ENCODE data around the gene EEF1G. TPM values are rescaled to one million over a fixed set of nuclear protein-coding genes. Genes with fewer than 3 reads are reported as not detected.
A peak's percentile ranks its signal among the peaks of the same experiment; 100 is the strongest.

EEF1G gene
- total and polyA plus RNA-seq, 2 of the 13 experiments (the other 11 are each of a cell fraction or from before 2014, with no cell fraction given), result 1,787 to 2,144 TPM

DNA sequence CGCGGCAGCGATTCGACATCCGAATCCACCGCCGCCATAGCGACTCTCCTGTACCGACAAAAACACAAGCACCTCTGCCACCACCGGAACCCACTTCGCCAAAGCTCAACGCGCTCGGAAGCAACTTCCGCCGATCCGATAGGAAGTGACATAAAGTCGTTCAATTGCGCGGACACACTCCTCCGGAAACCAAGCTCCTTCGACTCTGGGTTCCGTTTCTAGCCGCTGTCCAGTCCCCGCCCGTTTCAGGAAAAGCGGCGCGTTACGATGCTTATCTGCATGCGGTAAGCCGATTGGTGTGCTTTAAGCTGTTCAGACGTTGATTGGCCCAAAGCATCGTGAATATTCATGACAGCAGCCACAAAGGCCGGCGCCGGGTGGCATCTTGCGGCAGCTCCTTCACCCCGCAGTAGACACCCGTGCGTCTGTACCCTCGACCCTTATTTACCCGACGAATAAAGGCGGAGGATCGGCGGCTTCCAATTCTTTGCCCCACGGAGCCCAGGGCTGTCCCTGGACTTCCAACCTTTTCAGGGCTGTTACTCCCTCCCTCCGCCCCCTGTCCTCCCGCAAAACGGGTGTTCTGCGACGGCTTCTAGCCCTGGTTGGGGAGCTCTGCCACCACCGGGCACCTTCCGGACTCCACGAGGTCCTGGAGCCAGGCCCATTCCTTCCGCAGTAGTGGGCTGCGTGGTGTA is 17.9 kb upstream of the EEF1G start, which contains the start of gene TUT1 (continued):
- TF ChIP-seq, protein P1, sequence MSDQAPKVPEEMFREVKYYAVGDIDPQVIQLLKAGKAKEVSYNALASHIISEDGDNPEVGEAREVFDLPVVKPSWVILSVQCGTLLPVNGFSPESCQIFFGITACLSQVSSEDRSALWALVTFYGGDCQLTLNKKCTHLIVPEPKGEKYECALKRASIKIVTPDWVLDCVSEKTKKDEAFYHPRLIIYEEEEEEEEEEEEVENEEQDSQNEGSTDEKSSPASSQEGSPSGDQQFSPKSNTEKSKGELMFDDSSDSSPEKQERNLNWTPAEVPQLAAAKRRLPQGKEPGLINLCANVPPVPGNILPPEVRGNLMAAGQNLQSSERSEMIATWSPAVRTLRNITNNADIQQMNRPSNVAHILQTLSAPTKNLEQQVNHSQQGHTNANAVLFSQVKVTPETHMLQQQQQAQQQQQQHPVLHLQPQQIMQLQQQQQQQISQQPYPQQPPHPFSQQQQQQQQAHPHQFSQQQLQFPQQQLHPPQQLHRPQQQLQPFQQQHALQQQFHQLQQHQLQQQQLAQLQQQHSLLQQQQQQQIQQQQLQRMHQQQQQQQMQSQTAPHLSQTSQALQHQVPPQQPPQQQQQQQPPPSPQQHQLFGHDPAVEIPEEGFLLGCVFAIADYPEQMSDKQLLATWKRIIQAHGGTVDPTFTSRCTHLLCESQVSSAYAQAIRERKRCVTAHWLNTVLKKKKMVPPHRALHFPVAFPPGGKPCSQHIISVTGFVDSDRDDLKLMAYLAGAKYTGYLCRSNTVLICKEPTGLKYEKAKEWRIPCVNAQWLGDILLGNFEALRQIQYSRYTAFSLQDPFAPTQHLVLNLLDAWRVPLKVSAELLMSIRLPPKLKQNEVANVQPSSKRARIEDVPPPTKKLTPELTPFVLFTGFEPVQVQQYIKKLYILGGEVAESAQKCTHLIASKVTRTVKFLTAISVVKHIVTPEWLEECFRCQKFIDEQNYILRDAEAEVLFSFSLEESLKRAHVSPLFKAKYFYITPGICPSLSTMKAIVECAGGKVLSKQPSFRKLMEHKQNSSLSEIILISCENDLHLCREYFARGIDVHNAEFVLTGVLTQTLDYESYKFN (CRISPR knock-in tag; conservative IDR thresholded peaks at IDR 0.05), result peak; percentile 64
- TF ChIP-seq, protein P2, sequence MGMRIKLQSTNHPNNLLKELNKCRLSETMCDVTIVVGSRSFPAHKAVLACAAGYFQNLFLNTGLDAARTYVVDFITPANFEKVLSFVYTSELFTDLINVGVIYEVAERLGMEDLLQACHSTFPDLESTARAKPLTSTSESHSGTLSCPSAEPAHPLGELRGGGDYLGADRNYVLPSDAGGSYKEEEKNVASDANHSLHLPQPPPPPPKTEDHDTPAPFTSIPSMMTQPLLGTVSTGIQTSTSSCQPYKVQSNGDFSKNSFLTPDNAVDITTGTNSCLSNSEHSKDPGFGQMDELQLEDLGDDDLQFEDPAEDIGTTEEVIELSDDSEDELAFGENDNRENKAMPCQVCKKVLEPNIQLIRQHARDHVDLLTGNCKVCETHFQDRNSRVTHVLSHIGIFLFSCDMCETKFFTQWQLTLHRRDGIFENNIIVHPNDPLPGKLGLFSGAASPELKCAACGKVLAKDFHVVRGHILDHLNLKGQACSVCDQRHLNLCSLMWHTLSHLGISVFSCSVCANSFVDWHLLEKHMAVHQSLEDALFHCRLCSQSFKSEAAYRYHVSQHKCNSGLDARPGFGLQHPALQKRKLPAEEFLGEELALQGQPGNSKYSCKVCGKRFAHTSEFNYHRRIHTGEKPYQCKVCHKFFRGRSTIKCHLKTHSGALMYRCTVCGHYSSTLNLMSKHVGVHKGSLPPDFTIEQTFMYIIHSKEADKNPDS (CRISPR knock-in tag; IDR thresholded peaks at IDR 0.05), result no peak
- TF ChIP-seq NFRKB (IDR thresholded peaks at IDR 0.05) (no peak; the same call in 1 of the 2 replicates), XBP1 (CRISPR knock-in tag; IDR thresholded peaks at IDR 0.05) (no peak), CBFB (CRISPR knock-in tag; IDR thresholded peaks at IDR 0.05) (peak; percentile 83), ZNF235 (CRISPR knock-in tag; IDR thresholded peaks at IDR 0.05; ENCODE audit: borderline replicate concordance) (0 out of 2 replicates have a peak, but pooled peaks have one; percentile 33), POLR2AphosphoS5 (IDR thresholded peaks at IDR 0.05; ENCODE audit: low read depth, low read length) (peak; percentile 97), ZNF589 (CRISPR knock-in tag; conservative IDR thresholded peaks at IDR 0.05) (0 out of 2 replicates have a peak, but pooled peaks have one; percentile 26), TAF1 (CRISPR knock-in tag; IDR thresholded peaks at IDR 0.05) (peak; percentile 87), PTBP1 (IDR thresholded peaks at IDR 0.05; ENCODE audit: low read depth, low read length, poor library complexity, severe bottlenecking) (no peak), SP5 (CRISPR knock-in tag; IDR thresholded peaks at IDR 0.05; ENCODE audit: borderline replicate concordance, low read depth) (peak; percentile 54; the same call in 1 of the 2 replicates), RAD21 (CRISPR knock-in tag; IDR thresholded peaks at IDR 0.05) (no peak; the same call in 1 of the 2 replicates), PHF5A (CRISPR knock-in tag; IDR thresholded peaks at IDR 0.05; ENCODE audit: low read depth, unreplicated experiment) (peak; percentile 95), CBX1 (IDR thresholded peaks at IDR 0.05; ENCODE audit: low read depth) (peak; percentile 76)
- TF ChIP-seq, protein P3, sequence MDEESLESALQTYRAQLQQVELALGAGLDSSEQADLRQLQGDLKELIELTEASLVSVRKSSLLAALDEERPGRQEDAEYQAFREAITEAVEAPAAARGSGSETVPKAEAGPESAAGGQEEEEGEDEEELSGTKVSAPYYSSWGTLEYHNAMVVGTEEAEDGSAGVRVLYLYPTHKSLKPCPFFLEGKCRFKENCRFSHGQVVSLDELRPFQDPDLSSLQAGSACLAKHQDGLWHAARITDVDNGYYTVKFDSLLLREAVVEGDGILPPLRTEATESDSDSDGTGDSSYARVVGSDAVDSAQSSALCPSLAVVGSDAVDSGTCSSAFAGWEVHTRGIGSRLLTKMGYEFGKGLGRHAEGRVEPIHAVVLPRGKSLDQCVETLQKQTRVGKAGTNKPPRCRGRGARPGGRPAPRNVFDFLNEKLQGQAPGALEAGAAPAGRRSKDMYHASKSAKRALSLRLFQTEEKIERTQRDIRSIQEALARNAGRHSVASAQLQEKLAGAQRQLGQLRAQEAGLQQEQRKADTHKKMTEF (CRISPR knock-in tag; IDR thresholded peaks at IDR 0.05), result peak; percentile 96
- TF ChIP-seq, protein P4, sequence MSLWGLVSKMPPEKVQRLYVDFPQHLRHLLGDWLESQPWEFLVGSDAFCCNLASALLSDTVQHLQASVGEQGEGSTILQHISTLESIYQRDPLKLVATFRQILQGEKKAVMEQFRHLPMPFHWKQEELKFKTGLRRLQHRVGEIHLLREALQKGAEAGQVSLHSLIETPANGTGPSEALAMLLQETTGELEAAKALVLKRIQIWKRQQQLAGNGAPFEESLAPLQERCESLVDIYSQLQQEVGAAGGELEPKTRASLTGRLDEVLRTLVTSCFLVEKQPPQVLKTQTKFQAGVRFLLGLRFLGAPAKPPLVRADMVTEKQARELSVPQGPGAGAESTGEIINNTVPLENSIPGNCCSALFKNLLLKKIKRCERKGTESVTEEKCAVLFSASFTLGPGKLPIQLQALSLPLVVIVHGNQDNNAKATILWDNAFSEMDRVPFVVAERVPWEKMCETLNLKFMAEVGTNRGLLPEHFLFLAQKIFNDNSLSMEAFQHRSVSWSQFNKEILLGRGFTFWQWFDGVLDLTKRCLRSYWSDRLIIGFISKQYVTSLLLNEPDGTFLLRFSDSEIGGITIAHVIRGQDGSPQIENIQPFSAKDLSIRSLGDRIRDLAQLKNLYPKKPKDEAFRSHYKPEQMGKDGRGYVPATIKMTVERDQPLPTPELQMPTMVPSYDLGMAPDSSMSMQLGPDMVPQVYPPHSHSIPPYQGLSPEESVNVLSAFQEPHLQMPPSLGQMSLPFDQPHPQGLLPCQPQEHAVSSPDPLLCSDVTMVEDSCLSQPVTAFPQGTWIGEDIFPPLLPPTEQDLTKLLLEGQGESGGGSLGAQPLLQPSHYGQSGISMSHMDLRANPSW (CRISPR knock-in tag; IDR thresholded peaks at IDR 0.05; ENCODE audit: borderline replicate concordance), result peak; percentile 84
- TF ChIP-seq, protein P5, sequence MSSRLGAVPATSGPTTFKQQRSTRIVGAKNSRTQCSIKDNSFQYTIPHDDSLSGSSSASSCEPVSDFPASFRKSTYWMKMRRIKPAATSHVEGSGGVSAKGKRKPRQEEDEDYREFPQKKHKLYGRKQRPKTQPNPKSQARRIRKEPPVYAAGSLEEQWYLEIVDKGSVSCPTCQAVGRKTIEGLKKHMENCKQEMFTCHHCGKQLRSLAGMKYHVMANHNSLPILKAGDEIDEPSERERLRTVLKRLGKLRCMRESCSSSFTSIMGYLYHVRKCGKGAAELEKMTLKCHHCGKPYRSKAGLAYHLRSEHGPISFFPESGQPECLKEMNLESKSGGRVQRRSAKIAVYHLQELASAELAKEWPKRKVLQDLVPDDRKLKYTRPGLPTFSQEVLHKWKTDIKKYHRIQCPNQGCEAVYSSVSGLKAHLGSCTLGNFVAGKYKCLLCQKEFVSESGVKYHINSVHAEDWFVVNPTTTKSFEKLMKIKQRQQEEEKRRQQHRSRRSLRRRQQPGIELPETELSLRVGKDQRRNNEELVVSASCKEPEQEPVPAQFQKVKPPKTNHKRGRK (CRISPR knock-in tag; IDR thresholded peaks at IDR 0.05), result no peak

Measured in HepG2 (cell line).